ENCODE data around the gene RCCD1.
"Not testable (repeated sequence)": the region's sequence is repeated elsewhere in the genome, so short reads cannot be mapped to it uniquely, and the experiment has no call there.

The RCCD1 gene, protein sequence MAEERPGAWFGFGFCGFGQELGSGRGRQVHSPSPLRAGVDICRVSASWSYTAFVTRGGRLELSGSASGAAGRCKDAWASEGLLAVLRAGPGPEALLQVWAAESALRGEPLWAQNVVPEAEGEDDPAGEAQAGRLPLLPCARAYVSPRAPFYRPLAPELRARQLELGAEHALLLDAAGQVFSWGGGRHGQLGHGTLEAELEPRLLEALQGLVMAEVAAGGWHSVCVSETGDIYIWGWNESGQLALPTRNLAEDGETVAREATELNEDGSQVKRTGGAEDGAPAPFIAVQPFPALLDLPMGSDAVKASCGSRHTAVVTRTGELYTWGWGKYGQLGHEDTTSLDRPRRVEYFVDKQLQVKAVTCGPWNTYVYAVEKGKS
- total RNA-seq = 8.9 to 16.8 (median 11.3) reads per million in 3 experiments

DNA sequence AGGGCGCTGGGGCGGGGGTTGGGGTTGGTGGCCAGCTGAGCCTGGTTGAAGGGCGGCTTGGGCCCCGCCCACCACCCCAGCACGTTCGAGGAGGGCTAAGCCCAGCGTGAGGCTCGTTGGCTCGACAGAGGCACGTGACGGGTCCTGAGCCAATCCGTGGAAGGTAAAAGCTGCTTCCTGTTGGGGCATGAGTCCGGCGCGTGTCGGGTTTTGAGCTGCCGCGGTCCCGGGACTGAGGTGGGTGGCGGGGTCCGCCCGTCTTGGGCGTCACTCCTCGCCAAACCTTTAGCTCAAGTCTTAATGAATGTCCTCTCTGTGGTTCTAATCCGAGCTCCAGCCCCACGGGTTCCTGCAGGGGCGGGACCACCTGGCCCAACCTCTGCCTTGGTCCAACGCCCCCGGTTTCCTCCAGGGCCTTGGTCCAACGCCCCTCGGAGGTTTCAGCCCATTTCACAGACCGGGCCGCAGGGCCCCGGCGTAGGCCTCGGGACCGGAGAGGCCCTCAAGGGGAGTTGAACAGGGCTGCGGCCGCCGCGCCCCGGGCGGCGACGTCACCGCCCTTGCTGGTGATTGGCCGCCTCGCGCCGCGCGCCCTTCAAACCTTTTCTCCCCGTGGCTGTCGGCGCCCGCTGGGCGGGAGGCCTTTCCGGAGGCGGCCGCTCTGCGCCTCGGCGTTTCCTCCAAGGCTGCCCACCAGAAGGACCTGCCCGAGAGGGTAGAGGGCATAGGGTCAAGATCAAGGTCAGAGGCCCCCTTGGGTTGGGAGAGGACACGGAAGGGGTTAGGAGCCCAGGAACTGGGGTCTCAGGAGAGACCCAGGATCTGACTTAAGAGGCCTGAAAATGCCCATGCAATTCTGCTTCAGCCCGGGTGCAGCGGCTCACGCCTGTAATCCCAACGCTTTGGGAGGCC is at the start of gene RCCD1:
Gene RCCD1, plus strand, starts transcription at position 173 of the 912 bp plus-strand sequence. CDS start 1,851 bp downstream, outside the sequence.
- peak; percentile 84 for DNase-seq

DNA sequence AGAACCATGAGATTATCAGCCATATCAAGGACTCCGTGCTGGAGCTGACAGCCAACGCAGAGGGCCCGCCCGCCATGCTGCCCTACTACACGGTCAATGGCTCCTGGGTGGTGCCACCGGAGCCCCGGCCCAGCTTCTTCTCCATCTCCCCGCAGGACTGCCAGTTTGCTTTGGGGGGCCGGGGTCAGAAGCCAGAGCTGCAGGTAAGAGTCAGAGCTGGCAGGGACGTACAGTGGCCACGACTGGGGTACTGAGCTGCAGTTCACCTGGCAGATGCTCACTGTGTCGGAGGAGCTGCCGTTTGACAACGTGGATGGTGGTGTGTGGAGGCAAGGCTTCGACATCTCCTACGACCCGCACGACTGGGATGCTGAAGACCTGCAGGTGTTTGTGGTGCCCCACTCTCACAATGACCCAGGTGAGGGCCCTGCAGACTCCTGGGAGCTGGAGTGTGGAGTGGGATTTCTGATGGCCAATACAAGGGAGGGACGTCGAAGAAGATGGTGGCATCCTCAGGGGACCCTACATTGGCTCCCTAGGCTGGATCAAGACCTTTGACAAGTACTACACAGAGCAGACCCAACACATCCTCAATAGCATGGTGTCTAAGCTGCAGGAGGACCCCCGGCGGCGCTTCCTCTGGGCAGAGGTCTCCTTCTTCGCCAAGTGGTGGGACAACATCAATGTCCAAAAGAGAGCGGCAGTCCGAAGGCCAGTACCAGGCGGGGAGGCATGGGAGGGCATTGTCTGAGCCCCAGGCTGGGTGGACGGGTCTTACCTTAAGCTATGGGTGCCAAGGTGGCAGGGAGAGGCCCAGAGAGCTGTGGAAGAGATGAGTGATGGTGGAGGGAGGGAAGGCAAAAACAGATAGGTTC is 49.1 kb upstream of the RCCD1 start:
- DNase-seq = no peak

DNA sequence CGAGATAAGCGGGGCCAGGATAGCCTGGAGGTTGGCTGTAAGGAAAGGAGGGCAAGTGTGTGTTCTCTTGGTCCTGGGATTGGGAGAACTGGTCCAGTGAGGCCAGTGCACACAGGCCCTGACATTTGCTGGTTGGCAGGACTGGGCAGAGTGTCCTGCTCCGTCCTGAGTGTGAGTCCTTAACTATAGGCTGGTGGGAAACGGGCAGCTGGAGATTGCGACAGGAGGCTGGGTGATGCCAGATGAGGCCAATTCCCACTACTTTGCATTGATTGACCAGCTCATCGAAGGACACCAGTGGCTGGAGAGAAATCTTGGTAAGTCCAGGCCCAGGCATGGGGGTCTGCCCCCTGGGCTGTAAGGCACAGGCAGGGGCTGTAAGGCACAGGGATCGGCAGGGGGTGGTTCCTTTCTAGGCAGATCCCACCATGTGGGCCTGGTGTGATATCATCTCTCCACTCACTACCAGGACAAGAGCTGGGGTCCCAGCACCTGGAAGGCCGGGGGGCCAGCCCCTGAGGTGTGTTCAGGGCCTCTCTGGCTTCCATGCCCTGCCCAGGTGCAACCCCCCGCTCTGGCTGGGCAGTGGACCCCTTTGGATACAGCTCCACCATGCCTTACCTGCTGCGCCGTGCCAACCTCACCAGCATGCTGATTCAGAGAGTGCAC is 48.4 kb upstream of the RCCD1 start:
- DNase-seq = no peak

DNA sequence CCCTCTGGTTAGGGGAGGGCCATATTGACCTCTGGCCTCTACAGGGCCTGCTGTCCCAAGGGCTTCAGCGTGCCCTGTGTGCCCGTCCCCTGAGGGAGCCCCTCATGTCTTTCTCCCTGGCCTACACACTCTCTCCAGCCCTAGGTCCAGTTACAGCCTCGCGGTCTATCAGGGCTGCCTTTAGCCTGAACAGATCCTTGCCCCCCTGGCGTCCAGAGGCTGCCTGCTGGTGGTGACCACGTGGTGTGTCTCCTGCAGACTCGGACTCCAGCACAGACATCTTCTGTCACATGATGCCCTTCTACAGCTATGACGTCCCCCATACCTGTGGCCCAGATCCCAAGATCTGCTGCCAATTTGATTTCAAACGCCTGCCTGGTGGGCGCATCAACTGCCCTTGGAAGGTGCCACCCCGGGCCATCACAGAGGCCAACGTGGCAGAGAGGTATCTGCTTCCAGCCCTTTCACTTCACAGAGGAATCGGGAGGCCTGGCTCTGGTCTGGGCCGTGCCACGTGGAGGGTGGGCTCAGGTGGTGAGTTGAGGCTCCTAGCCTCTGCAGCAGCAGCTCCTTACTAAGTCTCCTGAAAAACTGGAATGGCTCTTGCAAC is 47.5 kb upstream of the RCCD1 start:
- DNase-seq = no peak

DNA sequence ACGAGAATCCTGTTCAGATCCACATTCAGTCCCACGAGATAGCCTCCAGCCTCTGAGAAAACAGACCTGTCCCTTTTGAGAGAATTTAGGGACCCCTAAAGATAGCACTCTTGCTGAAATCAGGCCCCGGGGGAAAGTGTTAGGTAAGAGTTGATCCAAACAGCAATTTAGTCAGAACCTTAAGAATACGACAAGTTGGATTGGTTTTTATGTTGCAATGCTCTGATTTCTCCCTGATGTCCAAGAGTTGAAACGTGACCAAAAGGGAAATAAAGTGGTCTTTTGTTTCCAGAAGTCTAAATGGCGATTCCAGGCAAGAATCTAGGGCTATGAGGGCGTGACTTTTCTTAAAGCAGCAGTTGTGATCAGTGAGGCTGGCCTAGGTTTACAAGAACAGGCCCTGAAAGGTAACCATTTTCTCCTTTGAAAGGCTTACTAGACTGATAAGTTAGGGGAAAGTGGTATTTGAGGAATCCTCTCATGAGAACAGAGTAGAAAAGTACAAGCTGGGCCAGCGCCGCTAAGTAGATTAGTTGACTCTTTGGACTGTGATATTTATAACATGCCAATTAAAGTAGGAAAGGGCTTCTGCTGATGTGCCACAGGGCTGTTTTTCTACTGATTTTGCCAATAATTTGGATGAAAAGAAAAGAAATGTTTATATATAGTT is 46.7 kb upstream of the RCCD1 start:
- no peak for DNase-seq

DNA sequence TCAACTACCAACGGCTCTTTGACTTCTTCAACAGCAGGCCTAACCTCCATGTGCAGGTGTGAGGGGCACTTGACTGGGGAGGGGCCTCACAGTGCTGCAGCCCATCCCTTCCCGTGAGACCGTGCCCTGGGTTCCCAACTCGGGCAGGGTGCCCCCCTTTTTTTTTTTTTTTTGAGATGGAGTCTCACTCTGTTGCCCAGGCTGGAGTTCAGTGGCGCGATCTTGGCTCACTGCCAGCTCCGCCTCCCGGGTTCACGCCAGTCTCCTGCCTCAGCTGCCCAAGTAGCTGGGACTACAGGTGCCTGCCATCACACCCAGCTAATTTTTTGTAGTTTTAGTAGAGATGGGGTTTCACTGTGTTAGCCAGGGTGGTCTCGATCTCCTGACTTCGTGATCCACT is 45.2 kb upstream of the RCCD1 start:
- DNase-seq = not testable (repeated sequence)

DNA sequence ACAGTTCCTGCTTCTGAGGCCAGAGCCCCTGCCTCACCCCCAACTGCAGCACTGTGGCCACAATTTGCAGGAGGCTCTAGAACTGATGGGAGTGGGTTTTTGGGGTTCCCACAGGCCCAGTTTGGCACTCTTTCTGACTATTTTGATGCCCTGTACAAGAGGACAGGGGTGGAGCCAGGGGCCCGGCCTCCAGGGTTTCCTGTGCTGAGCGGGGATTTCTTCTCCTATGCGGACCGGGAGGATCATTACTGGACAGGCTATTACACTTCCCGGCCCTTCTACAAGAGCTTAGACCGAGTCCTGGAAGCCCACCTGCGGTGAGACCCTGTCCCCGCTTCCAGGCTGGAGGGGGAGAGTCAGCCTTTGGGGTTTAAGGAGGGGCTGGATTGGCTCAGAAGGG is 44.7 kb upstream of the RCCD1 start:
- no peak for DNase-seq

DNA sequence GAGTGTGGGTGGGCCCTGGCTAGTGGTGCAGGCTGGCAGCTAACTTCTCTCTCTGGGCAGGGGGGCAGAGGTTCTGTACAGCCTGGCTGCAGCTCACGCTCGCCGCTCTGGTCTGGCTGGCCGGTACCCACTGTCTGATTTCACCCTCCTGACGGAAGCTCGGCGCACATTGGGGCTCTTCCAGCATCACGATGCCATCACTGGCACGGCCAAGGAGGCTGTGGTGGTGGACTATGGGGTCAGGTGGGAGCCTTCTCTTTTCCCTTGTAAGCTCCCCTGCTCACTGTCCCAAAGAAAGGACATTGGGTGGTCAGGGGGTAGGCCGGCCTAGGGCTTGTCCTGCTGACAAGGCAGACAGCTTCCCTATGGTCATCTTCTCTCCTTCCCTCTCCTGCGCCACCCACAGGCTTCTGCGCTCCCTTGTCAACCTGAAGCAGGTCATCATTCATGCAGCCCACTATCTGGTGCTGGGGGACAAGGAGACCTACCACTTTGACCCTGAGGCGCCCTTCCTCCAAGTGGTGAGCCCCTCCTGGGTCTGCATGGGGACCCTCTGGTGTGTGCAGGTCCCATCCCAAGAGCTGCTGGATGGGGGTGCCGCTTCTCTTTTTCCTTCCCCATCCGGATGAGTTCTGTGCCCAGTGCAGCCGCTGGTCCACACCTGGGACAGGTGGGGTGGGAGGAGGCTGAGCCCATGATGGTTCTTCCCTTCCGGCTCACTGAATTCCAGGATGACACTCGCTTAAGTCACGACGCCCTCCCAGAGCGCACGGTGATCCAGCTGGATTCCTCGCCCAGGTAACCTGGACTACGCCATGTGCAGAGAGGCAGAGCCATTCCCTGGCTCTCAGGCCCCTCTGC is 44.0 kb upstream of the RCCD1 start:
- no peak for DNase-seq

DNA sequence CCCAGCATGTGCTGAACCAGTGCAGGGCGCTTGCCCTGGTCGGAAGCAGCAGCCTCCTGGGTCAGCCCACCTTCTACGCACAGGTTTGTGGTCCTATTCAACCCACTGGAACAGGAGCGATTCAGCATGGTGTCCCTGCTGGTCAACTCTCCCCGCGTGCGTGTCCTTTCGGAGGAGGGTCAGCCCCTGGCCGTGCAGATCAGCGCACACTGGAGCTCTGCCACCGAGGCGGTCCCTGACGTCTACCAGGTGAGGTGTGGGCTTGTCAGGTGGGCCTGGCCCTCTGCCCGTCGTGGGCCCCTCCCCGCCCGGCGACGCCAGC is 43.4 kb upstream of the RCCD1 start:
- no peak for DNase-seq

DNA sequence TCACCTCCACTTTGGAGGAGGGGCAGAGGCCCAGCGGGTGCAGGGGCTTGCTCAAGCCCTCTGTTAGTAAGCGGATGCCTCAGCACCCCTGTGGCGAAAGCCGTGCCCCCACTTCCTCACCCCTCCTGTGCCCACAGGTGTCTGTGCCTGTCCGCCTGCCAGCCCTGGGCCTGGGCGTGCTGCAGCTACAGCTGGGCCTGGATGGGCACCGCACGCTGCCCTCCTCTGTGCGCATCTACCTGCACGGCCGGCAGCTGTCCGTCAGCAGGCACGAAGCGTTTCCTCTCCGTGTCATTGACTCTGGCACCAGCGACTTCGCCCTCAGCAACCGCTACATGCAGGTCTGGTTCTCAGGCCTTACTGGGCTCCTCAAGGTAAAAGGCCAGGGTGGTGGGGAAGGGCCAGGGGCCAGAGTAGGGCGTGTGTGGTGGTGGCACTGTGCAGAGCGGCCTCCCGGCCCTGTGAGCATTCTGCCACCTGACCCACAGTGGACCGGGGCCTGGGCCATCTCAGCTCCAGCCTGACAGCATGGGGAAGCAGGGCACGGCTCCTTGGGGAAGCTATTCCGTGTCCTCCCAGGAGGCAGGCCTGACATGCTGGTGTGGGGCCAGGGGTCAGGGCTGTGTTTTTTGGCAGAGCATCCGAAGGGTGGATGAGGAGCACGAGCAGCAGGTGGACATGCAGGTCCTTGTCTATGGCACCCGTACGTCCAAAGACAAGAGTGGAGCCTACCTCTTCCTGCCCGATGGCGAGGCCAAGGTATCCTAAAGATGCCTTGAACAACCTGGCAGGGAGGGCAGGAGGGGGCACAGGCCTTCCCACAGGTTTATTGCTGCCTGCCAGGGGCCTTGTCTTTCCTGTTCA is 42.5 kb upstream of the RCCD1 start:
- DNase-seq = no peak

DNA sequence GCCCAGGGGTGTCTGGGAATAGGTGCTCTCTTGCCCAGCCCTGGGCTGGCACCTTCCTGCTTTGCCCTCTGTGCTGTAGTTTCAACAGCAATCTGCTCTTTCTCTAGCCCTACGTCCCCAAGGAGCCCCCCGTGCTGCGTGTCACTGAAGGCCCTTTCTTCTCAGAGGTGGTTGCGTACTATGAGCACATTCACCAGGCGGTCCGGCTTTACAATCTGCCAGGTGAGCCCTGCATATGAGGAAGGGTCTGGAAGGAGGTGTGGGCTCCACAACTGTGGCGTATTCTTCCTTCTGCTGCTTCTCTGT is 42.0 kb upstream of the RCCD1 start:
- no peak for DNase-seq

DNA sequence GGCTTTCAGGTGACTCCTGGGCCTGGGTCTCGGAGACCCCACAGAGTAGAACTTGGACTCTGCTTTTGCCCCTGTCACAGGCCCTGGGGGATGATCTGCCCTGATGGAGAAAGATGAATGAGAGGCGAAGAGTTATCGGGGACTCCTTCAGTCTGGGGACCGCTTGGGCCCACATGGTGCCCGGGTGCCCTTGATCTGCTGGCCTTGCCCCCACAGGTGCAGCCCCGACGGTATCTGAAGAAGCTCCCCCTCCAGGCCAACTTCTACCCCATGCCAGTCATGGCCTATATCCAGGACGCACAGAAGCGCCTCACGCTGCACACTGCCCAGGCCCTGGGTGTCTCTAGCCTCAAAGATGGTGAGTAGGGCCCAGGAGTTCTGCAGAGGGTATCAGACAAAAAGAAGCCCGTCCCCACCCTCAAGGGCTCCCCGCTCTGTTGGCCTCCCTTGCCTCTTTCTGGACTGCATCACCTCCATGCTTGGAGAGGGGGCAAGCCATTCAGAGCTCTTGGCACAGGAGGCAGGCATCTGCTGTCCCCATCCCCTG is 41.2 kb upstream of the RCCD1 start:
- DNase-seq = no peak

DNA sequence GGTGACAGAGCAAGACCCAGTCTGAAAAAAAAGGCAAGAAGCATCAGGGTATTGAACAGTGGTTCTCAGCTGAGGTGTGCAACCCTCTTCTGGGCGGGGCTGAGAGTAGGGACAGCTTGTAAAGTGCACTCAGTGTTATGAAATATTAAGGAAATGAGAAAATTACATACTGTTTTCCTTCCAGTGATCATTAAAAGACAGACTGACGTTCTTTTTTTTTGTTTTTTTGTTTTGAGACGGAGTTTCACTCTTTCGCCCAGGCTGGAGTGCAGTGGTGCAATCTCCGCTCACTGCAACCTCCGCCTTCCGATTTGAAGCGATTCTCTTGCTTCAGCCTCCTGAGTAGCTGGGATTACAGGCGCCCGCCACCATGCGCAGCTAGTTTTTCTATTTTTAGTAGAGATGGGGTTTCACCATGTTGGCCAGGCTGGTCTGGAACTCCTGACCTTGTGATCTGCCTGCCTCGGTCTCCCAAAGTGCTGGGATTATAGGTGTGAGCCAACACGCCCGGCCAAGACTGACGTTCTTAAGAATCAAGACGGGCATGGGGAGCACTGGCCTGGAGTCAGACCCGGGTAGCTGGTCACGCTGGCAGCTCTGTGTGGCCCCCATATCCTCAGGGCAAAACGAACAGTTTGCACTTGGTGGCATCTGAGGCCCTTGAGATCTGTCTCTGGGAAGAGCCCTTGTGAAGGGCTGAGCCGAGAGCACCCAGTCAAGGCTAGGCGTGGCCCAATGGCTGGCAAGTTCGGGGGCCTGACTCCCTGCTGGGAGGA is 40.2 kb upstream of the RCCD1 start:
- no peak for DNase-seq

DNA sequence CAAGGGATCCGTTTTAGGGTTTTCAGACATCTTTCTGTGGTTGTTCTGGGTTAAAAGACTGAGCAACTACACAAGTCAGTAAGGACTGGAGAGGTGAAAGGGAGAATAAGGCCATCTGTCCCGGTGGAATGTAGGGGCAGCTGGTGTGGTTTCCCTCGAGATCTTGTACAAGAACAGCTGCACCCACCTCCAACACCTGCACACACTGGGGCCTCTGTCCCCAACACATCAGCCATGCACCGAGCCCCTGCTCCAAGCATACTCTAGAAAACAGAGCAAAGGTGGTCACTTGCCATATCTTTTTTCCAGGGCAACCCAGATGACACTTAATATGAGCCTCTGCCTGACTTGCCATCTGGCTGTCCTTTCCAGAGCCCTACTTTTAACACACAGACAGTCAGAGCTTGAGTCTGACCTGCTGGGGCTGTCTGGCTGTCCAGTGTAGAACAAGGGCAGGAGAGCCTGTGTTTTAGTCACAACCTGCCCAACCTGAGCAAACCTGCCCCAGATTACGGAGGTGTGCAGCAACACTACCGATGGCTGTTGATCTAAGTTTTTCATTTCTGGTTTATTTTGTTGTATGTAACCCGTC is 39.4 kb upstream of the RCCD1 start:
- DNase-seq = no peak

DNA sequence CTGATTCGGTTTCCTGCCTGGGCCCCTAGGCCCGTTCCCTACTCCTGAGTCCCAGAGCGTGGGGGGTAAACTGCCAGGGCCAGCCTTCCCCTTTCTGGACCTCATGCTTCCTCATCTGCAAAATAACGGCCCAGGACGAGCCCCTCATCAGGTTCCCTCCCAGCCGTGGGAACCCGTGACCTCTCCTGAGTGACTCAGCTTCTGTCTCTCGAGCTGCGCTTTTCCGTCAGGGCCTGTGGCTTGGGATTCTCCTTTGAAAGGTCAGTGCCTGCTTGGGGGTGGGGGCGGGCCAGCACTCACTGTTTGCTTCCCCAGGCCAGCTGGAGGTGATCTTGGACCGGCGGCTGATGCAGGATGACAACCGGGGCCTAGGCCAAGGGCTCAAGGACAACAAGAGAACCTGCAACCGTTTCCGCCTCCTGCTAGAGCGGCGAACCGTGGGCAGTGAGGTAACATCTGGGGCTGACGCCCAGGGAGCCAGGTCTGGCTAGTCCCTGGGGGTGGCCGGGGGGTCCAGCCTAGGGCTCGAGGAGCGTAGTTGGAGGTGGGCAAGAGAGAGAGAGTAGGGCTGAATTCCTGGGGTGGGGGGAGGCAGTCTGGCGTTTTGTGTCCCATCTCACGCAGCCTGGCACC is 38.8 kb upstream of the RCCD1 start:
- DNase-seq = no peak

DNA sequence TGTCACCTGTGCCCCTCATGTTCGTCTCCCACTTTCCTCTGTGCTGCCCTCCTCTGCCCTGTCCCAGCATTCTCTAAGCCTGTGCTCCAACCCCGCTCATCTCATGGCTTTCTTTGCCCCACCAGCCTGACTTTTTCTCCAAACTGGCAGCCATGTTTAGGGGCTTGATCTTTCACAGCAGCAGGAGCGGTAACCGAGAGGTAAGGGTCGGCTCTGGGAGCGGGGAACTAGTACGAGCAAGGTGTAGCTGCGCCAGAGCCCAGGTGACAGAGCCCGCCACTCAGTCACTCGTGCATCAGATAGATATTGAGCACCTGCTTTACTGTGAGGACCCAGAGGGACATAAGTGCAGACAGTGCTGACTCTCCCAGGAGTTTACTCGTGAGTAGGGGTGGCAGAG is 38.2 kb upstream of the RCCD1 start:
- no peak for DNase-seq

DNA sequence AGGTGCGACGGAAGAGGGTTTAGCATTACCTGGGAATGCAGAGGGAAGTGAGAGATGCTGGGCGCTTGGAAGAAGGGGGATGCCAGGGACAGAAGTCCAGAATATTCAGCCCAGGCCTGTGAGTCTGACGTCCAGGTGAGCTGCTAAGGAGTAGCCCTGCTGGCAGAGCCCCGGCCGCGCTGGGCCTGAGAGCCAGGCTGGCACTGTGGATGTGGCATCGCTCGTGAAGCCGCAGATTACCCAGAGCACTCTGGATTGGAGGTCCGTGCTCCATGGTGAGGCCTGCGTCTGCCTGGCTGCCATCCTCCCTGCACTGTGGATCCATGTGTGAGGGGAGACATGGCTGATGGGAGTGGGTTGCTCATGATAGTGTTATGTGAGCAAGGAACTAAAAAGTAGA is 37.1 kb upstream of the RCCD1 start:
- DNase-seq = no peak
